Testis (tissue), 3 donors: ENCODE data around the gene CPB1. TPM values are rescaled to one million over a fixed set of nuclear protein-coding genes. Genes with fewer than 3 reads are reported as not detected.

Experiments
- DNase-seq: peaks from one replicate; pipeline ENCODE4 v3.0.0-alpha.2; 2019
- H3K27ac ChIP-seq, 2 donors: fragments of 200-600 bp; sonication (generic); one replicate each; pipeline ENCODE4 v1.5.1; 2019
- H3K27me3 ChIP-seq: fragments of 200-600 bp; sonication (generic); one replicate; pipeline ENCODE4 v1.5.1; 2019
- H3K36me3 ChIP-seq: fragments of 200-600 bp; sonication (generic); one replicate; pipeline ENCODE4 v1.5.1; 2017; ENCODE audit warnings: low read depth; ENCODE audit errors: missing control alignments
- H3K4me1 ChIP-seq: fragments of 200-600 bp; sonication (generic); one replicate; pipeline ENCODE4 v1.5.1; 2019
- H3K4me3 ChIP-seq, 2 donors: fragments of 200-600 bp; sonication (generic); one replicate each; pipeline ENCODE4 v1.5.1; 2017 to 2019
- H3K9me3 ChIP-seq: fragments of 200-600 bp; sonication (generic); one replicate; pipeline ENCODE4 v1.5.1; 2017
- CTCF ChIP-seq, 3 experiments: fragments of 450-650 bp in 2 of 3; fragments of 200-600 bp in 1 of 3; sonication (generic) in 1 of 3; IDR thresholded peaks; one replicate each; pipeline ENCODE4 v1.5.1; 2016 to 2019; ENCODE audit warnings: antibody characterized with exemption in 3 of 3, mild to moderate bottlenecking in 2 of 3, moderate library complexity in 1 of 3
- POLR2A ChIP-seq: fragments of 450-650 bp; IDR thresholded peaks from one replicate; pipeline ENCODE4 v1.6.1; 2017; ENCODE audit warnings: antibody characterized with exemption, mild to moderate bottlenecking, moderate library complexity
- WGBS, 2 donors: methylation state at CpG; one replicate each; pipeline ENCODE4 v1.1.5; 2018; 5-methylcytosine and 5-hydroxymethylcytosine counted together
- intact Hi-C: fragments of 100-400 bp; cut with DNase I; formaldehyde crosslinking; loops from one replicate; pipeline ENCODE4 v1.15.1; 2023; ENCODE audit warnings: low total_unique reads
- polyA plus RNA-seq: library from polyadenylated mRNA; stranded (reverse); fragments of 350-450 nt; fragmentation: Illumina TruSeq; extraction: RNeasy Lipid Tissue Mini Kit (QIAGEN cat#74804); gene quantifications from one replicate; pipeline ENCODE4 v1.2.3, GENCODE V29; 2014; ENCODE audit warnings: low read depth, low replicate concordance; ENCODE audit not compliant: insufficient read depth
- total RNA-seq, 2 donors: library from RNA; depleted of rRNA; stranded (reverse); fragments of >200 nt; gene quantifications; one replicate each; pipeline ENCODE4 v1.2.3, GENCODE V29; 2016

CPB1 gene
- total and polyA plus RNA-seq, 3 donors from 2014 or later = 1.4 to 2.3 (median 1.7) TPM

- H3K4me1 ChIP-seq = peaks cover 4% of the 10 kb centered on the region
- no peaks in the 10 kb centered on the region for H3K27me3 ChIP-seq
- no peak overlapping the region for H3K4me3 ChIP-seq
- H3K36me3 ChIP-seq = no peaks in the 10 kb centered on the region
- 57 to 60% methylated on average over 2 of the region's 2 CpGs for WGBS, 2 donors
- no peak overlapping the region for H3K27ac ChIP-seq
- no peak for DNase-seq
- H3K9me3 ChIP-seq = no peaks in the 10 kb centered on the region
- intact Hi-C loops = no loop called here
- TF ChIP-seq POLR2A (no peak), CTCF (IDR thresholded peaks at IDR 0.05) (no peak)
Observed at GRCh38 chr3:148853076-148853475, 25.5 kb downstream of the CPB1 start.

- H3K27me3 ChIP-seq = no peaks in the 10 kb centered on the region
- H3K27ac ChIP-seq = no peak overlapping the region
- intact Hi-C loops = no loop called here
- DNase-seq = no peak
- no peak overlapping the region for H3K4me3 ChIP-seq
- TF ChIP-seq POLR2A = no peak
- no peaks in the 10 kb centered on the region for H3K9me3 ChIP-seq
- no peaks in the 10 kb centered on the region for H3K36me3 ChIP-seq
- H3K4me1 ChIP-seq = peaks cover 4% of the 10 kb centered on the region
Observed at GRCh38 chr3:148854061-148854460, 26.4 kb downstream of the CPB1 start.

- TF ChIP-seq CTCF (IDR thresholded peaks at IDR 0.05) (no peak), POLR2A (no peak)
- no peak overlapping the region for H3K4me3 ChIP-seq
- WGBS, 2 donors = 86 to 94% methylated on average over 3 of the region's 3 CpGs
- H3K9me3 ChIP-seq = no peaks in the 10 kb centered on the region
- H3K27me3 ChIP-seq = no peaks in the 10 kb centered on the region
- no peak for DNase-seq
- no peaks in the 10 kb centered on the region for H3K36me3 ChIP-seq
- H3K4me1 ChIP-seq = peaks cover 4% of the 10 kb centered on the region
- intact Hi-C loops = no loop called here
- no peak overlapping the region for H3K27ac ChIP-seq
Observed at GRCh38 chr3:148856384-148856783, 28.8 kb downstream of the CPB1 start.

- no peak overlapping the region for H3K4me3 ChIP-seq
- H3K27me3 ChIP-seq = no peaks in the 10 kb centered on the region
- no peaks in the 10 kb centered on the region for H3K36me3 ChIP-seq
- no peak overlapping the region for H3K27ac ChIP-seq
- DNase-seq = no peak
- H3K9me3 ChIP-seq = no peaks in the 10 kb centered on the region
- peaks cover 4% of the 10 kb centered on the region for H3K4me1 ChIP-seq
- no peak for TF ChIP-seq POLR2A
- TF ChIP-seq CTCF (IDR thresholded peaks at IDR 0.05) = no peak
- 87 to 88% methylated on average over 4 of the region's 4 CpGs for WGBS, 2 donors
- intact Hi-C loops = no loop called here
Observed at GRCh38 chr3:148857316-148857715, 29.7 kb downstream of the CPB1 start.

GRCh38 chr3:148861277-148861869, 33.8 kb downstream of the CPB1 start:
- intact Hi-C loops = loop anchor here (10.0 kb wide), 1 partner anchor 83 kb away; no protein-coding TSS in a partner anchor
- no peaks in the 10 kb centered on the region for H3K36me3 ChIP-seq
- no peak overlapping the region for H3K4me3 ChIP-seq
- no peak for DNase-seq
- H3K9me3 ChIP-seq = no peaks in the 10 kb centered on the region
- 22 to 28% methylated on average over 1 of the region's 1 CpG for WGBS, 2 donors
- H3K27ac ChIP-seq = no peak overlapping the region
- TF ChIP-seq POLR2A (no peak), CTCF (IDR thresholded peaks at IDR 0.05) (peak; percentile 60 to 91 (median 66))
- no peaks in the 10 kb centered on the region for H3K27me3 ChIP-seq
- no peaks in the 10 kb centered on the region for H3K4me1 ChIP-seq
